SU-DHL-6 (cell line): ENCODE data around the gene GRM7.

Experiments
- H2AFZ ChIP-seq: fragments of 200-600 bp; sonication (generic); 2 replicates; pipeline ENCODE4 v1.6.1; 2014; ENCODE audit warnings: low read depth, mild to moderate bottlenecking, moderate library complexity, mixed read lengths, antibody characterized with exemption, low read length; ENCODE audit not compliant: severe bottlenecking
- H3F3A ChIP-seq: fragments of 200-600 bp; shearing (Covaris generic); 2 replicates; pipeline ENCODE4 v1.6.0; 2016; ENCODE audit warnings: antibody characterized with exemption, mild to moderate bottlenecking; ENCODE audit not compliant: insufficient read depth
- H3K27ac ChIP-seq: fragments of 200-600 bp; sonication (generic); 2 replicates; pipeline ENCODE4 v1.5.1; 2016; ENCODE audit warnings: low read depth, mild to moderate bottlenecking, low read length, moderate library complexity, mixed read lengths
- H3K27me3 ChIP-seq: fragments of 200-600 bp; sonication (generic), shearing (Covaris generic); 2 replicates; pipeline ENCODE4 v1.6.0; 2014; ENCODE audit warnings: mild to moderate bottlenecking, low read length
- H3K36me3 ChIP-seq: fragments of 200-600 bp; sonication (generic); 2 replicates; pipeline ENCODE4 v1.6.1; 2014; ENCODE audit warnings: mild to moderate bottlenecking, low read length, mixed read lengths
- H3K4me2 ChIP-seq: fragments of 300-600, 200-600 bp; shearing (Covaris generic), sonication (generic); 2 replicates; pipeline ENCODE4 v1.6.0; 2014; ENCODE audit warnings: low read length, low read depth, mild to moderate bottlenecking; ENCODE audit not compliant: poor library complexity, severe bottlenecking
- H3K4me3 ChIP-seq: fragments of 200-600 bp; sonication (generic); 2 replicates; pipeline ENCODE4 v1.5.1; 2014; ENCODE audit warnings: antibody characterized with exemption, low read length, mild to moderate bottlenecking, mixed read lengths; ENCODE audit not compliant: insufficient read depth, poor library complexity, severe bottlenecking
- H3K79me2 ChIP-seq: fragments of 200-600 bp; sonication (generic); 2 replicates; pipeline ENCODE4 v1.6.1; 2014; ENCODE audit warnings: mild to moderate bottlenecking, low read length, moderate library complexity; ENCODE audit not compliant: insufficient read depth
- H3K9ac ChIP-seq: fragments of 200-600 bp; sonication (generic); 2 replicates; pipeline ENCODE4 v1.7.0; 2014; ENCODE audit warnings: mild to moderate bottlenecking, low read length
- H3K9me2 ChIP-seq: fragments of 200-600 bp; sonication (generic); replicated peaks from 2 replicates; pipeline ENCODE4 v1.6.1; 2014; ENCODE audit warnings: low read length; ENCODE audit not compliant: insufficient read depth
- H3K9me3 ChIP-seq: fragments of 200-600 bp; sonication (generic); 2 replicates; pipeline ENCODE4 v1.6.1; 2014; ENCODE audit warnings: low read length, mixed read lengths; ENCODE audit not compliant: insufficient read depth
- H4K20me1 ChIP-seq: fragments of 200-600 bp; sonication (generic); 2 replicates; pipeline ENCODE4 v1.6.1; 2014; ENCODE audit warnings: low read depth, mild to moderate bottlenecking, antibody characterized with exemption, low read length, moderate library complexity, mixed read lengths
- EZH2phosphoT487 ChIP-seq: fragments of 200-600 bp; sonication (generic), shearing (Covaris generic); conservative IDR thresholded peaks from 2 replicates; pipeline ENCODE4 v1.6.1; 2018; ENCODE audit warnings: mild to moderate bottlenecking, antibody characterized with exemption, low read length, moderate library complexity, mixed read lengths
- TF ChIP-seq, protein P1 (sequence below): fragments of 200-600 bp; sonication (generic); IDR thresholded peaks from one replicate; pipeline ENCODE4 v1.5.1; 2017; ENCODE audit warnings: antibody characterized with exemption, mild to moderate bottlenecking, low read length, moderate library complexity; ENCODE audit not compliant: insufficient read depth, poor library complexity, severe bottlenecking

GRM7 gene

DNA sequence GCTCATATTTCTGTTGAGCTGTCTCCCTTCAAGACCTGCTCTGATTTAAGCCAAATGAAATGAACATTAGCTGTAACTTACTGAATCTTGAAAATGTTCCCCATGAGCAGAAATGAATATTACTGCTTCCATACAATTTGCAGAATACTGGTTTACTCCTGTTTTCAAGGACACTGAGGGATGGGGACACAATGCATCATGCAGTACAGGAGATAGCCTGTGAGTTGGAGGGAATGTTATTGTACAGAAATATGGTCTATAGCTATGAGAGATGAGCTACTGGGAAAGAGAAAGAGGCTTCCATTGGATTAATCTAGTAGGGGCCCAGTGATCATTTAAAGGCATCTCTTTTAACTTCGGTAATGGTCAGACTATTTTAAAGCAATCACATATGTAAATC lies 798.2 kb downstream of the GRM7 start:
- Histone ChIP-seq H3K9me3 (no peaks in the 10 kb centered on the region), H3K9ac (no peak overlapping the region)

GRCh38 chr3:7663771-7664170 lies 802.9 kb downstream of the GRM7 start:
- H2AFZ ChIP-seq = no peak overlapping the region
- no peak for TF ChIP-seq EZH2phosphoT487
- TF ChIP-seq, protein P1, sequence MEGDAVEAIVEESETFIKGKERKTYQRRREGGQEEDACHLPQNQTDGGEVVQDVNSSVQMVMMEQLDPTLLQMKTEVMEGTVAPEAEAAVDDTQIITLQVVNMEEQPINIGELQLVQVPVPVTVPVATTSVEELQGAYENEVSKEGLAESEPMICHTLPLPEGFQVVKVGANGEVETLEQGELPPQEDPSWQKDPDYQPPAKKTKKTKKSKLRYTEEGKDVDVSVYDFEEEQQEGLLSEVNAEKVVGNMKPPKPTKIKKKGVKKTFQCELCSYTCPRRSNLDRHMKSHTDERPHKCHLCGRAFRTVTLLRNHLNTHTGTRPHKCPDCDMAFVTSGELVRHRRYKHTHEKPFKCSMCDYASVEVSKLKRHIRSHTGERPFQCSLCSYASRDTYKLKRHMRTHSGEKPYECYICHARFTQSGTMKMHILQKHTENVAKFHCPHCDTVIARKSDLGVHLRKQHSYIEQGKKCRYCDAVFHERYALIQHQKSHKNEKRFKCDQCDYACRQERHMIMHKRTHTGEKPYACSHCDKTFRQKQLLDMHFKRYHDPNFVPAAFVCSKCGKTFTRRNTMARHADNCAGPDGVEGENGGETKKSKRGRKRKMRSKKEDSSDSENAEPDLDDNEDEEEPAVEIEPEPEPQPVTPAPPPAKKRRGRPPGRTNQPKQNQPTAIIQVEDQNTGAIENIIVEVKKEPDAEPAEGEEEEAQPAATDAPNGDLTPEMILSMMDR = no peak
- H3K27me3 ChIP-seq = no peaks in the 10 kb centered on the region
- H3K79me2 ChIP-seq = no peaks in the 10 kb centered on the region
- no peak overlapping the region for H3K27ac ChIP-seq
- no peak overlapping the region for H3K4me3 ChIP-seq
- no peaks in the 10 kb centered on the region for H4K20me1 ChIP-seq
- H3K9me3 ChIP-seq = no peaks in the 10 kb centered on the region
- H3K9me2 ChIP-seq = no peaks in the 10 kb centered on the region
- no peak overlapping the region for H3K4me2 ChIP-seq
- no peaks in the 10 kb centered on the region for H3K36me3 ChIP-seq
- no peaks in the 10 kb centered on the region for H3F3A ChIP-seq
- H3K9ac ChIP-seq = no peak overlapping the region

More for the DNA sequence above, 798.2 kb downstream of the GRM7 start:
- no peak overlapping the region for H3K4me3 ChIP-seq
- no peaks in the 10 kb centered on the region for H4K20me1 ChIP-seq
- no peaks in the 10 kb centered on the region for H3K9me2 ChIP-seq
- no peak overlapping the region for H2AFZ ChIP-seq
- no peaks in the 10 kb centered on the region for H3K79me2 ChIP-seq
- TF ChIP-seq, protein P1 = no peak
- TF ChIP-seq EZH2phosphoT487 = no peak
- no peak overlapping the region for H3K4me2 ChIP-seq
- H3K36me3 ChIP-seq = no peaks in the 10 kb centered on the region
- H3K27ac ChIP-seq = no peak overlapping the region
- H3F3A ChIP-seq = no peaks in the 10 kb centered on the region
- H3K27me3 ChIP-seq = no peaks in the 10 kb centered on the region

DNA sequence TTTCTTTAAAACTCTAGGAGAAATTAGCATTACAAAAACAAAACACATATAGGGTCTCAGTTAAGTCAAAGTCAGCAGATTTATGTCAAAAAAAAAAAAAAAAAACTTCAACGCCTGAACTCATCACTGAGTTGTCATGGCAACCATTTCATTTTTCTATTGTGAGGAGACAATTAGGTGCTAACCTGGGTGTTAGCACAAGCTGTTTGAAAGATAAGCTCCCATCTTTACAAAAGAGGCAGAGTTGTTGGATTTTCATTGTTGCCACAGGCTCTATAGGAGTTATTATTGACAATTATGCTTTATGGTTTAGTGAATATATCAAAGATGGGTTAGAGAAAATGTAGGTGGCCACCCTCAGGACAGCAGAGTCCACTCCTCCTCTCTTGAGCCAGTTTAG lies 806.9 kb downstream of the GRM7 start:
- Histone ChIP-seq H4K20me1 (no peaks in the 10 kb centered on the region), H3K27ac (no peak overlapping the region), H3K79me2 (no peaks in the 10 kb centered on the region), H3K4me2 (no peak overlapping the region), H3F3A (no peaks in the 10 kb centered on the region), H3K4me3 (no peak overlapping the region), H3K9me2 (no peaks in the 10 kb centered on the region), H3K9ac (no peak overlapping the region), H3K36me3 (no peaks in the 10 kb centered on the region), H2AFZ (no peak overlapping the region), H3K9me3 (no peaks in the 10 kb centered on the region), H3K27me3 (no peaks in the 10 kb centered on the region)
- TF ChIP-seq, protein P1 = no peak
- no peak for TF ChIP-seq EZH2phosphoT487

GRCh38 chr3:7669641-7670040 lies 808.7 kb downstream of the GRM7 start:
- no peak overlapping the region for H3K9ac ChIP-seq
- H3F3A ChIP-seq = no peaks in the 10 kb centered on the region
- H2AFZ ChIP-seq = no peak overlapping the region
- H3K36me3 ChIP-seq = no peaks in the 10 kb centered on the region
- no peak overlapping the region for H3K4me2 ChIP-seq
- no peaks in the 10 kb centered on the region for H3K9me2 ChIP-seq
- H3K4me3 ChIP-seq = no peak overlapping the region
- TF ChIP-seq, protein P1 = no peak
- no peak for TF ChIP-seq EZH2phosphoT487
- no peaks in the 10 kb centered on the region for H3K27me3 ChIP-seq
- no peaks in the 10 kb centered on the region for H3K9me3 ChIP-seq
- H3K79me2 ChIP-seq = no peaks in the 10 kb centered on the region
- no peaks in the 10 kb centered on the region for H4K20me1 ChIP-seq
- no peak overlapping the region for H3K27ac ChIP-seq
